GM12892 (cell line): ENCODE measurements around the gene NKG7.

ENCODE experiments used
- DNase-seq: peaks from one replicate; pipeline ENCODE4 v3.0.0; 2011; ENCODE audit not compliant: insufficient read length
- FAIRE-seq: peaks from 2 replicates; lab custom pipeline; 2011; peaks lifted over from hg19 to GRCh38; lab: Jason Lieb, UNC
- POLR2A ChIP-seq: IDR thresholded peaks from 2 replicates; pipeline ENCODE4 v1.6.1; 2011; ENCODE audit warnings: low read depth, low read length, control low read depth
- POLR2AphosphoS5 ChIP-seq: IDR thresholded peaks from 2 replicates; pipeline ENCODE4 v1.6.1; 2011; ENCODE audit warnings: low read depth, low read length, control low read depth
- TAF1 ChIP-seq: IDR thresholded peaks from 2 replicates; pipeline ENCODE4 v1.6.1; 2011; ENCODE audit warnings: low read depth, mild to moderate bottlenecking, control low read depth, low read length, borderline replicate concordance

Gene NKG7

DNA sequence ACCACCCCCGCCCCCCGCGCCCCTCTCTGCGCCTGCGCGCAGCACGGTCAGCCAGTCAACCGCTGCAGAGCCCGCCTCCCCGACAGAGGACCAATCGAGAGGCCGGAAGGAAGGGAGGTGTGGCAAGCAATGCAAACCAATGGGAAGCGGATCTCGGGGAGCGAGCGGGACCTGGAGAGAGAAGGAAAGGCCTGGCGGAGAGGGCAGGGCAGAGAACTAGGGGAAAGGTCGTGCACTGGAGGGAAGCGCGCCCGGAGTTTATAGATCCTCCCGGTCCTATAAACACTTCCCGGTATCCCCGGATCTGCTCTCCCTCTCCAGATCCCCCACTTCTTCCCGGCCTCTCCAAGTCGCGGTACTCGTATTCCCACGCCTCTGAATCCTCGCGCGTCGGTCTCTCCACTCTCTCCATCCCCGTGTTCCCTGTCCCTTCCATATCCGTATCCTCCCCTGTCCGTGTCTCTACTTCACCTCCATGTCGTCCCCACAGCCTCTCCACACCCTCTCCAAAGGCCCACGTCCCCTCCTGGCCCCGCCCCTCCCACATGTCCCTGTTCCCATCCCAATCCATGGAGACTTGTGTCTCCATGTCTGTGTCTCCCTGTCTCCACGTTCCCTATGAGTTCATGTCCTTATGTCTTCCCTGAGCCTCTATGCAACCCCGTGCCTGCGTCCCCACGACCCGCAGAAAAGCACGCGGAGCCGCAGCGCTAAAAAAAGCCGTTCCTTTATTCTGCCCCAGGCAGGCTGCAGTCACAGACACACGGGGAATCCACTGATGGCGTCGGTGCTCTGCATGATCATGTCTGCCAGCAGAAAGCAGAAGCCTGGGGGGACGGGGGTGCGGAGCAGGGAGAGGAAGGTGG is 5.8 kb downstream of the NKG7 start:
- peak; percentile 95 for DNase-seq
- peak; percentile 18; the same call in 1 of the 2 replicates for TF ChIP-seq TAF1
- peak; percentile 83 for TF ChIP-seq POLR2A
- peak; percentile 81 for TF ChIP-seq POLR2AphosphoS5
- FAIRE-seq, result peak; percentile 92

DNA sequence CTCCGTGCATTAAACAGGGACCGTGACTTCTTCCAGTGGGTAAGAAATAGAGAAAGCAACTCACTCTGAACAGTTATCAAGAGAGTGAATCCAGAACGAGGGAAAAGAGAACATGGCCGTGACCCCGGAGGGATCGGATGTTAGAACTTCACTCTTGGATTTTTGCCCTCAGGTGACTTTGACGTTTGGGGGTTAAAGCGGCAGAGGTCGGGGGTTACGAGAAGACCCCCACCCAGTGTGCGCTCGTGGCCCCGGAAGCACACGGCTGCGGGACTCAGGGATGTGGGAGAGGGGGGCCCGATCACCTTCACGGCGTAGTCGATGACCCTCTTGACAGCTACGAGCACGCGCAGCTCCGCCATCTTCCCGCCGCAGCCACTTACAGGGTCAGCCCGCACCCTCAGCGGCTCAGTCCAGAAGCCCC is 6.5 kb downstream of the NKG7 start, which contains the start of gene ETFB:
ETFB (minus strand) TSS at position 424 of the 424 bp plus-strand sequence; CDS start at position 362, 62 bp downstream.
- no peak for DNase-seq
- peak; percentile 46 for FAIRE-seq
- no peak for TF ChIP-seq TAF1
- peak; percentile 69 for TF ChIP-seq POLR2A
- TF ChIP-seq POLR2AphosphoS5, result peak; percentile 28; the same call in 1 of the 2 replicates

DNA sequence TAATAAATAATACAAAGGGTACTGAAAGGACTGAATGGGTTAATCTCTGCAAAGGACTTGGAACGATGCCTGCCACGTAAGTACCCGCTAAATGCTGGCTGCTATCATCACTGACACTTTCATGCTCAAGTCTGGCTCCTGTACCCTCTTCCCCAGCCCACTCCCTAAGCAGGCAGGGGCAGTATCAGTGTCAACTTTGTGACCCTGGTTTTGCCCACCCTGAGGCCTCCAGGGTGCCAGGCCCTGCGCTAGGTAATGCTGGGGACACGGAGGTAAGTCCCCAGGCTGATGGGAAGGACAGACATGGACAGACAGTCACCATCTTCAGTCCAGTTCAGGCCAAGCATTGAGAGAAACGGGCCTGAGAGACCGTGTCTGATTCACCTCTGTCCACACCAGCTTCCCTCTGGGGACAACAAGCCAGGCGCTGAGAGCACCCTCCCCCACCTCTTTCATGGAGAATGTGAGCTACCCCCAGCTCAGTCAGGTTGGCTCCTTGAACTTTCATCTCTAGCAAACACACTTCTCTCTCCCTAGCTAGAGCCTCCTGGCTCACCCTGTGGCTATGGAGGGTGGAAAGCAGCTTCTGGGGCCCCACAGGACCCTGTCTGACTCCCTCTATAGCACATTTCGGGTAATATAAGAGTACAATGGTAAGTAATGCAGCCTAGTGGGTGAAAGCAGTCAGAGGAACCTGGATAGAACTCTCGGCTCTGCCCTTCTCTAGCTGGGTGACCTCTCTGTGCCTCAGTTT is 7.1 kb downstream of the NKG7 start:
- FAIRE-seq, result no peak
- TF ChIP-seq POLR2AphosphoS5 (no peak), TAF1 (no peak), POLR2A (no peak)
- no peak for DNase-seq

DNA sequence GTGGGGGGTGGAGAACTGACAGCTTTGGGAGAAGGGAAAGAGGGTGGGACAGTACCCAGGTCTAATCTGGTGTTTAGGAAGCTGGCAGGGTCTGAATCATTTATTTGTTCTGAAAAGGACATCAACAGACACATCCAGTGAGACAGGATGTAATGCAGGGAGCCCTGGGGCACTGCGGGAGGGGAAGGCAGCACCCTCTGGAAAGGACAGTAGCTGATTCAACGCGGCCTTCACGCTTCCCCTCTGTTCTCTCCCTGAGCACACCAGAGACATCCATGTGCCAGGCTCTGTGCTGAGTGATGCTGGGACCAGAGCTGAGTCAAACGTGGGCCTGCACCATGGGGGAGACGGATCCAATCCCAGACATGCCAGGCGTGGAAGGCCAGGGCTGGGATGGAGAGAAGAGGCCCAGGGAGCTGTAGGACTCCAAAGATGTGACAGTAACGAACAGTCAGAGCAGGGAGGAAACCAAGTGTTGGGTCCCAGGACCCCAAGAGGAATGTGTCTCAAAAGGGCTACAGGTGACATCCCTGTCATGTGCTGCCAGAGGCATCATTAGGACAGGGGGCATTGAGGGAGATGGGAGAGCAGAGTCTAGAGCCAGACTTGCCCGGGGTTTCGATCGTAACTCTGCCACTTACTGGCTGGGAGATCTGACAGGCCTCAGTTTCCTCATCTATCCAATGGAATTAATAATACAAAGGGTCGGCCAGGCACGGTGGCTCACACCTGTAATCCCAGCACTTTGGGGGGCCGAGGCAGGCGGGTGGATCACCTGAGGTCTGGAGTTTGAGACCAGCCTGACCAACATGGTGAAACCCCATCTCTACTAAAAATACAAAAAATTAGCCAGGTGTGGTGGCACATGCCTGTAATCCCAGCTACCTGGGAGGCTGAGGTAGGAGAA is 8.0 kb downstream of the NKG7 start:
- TF ChIP-seq TAF1 (no peak), POLR2A (no peak), POLR2AphosphoS5 (no peak)
- DNase-seq (no peak), FAIRE-seq (no peak)

DNA sequence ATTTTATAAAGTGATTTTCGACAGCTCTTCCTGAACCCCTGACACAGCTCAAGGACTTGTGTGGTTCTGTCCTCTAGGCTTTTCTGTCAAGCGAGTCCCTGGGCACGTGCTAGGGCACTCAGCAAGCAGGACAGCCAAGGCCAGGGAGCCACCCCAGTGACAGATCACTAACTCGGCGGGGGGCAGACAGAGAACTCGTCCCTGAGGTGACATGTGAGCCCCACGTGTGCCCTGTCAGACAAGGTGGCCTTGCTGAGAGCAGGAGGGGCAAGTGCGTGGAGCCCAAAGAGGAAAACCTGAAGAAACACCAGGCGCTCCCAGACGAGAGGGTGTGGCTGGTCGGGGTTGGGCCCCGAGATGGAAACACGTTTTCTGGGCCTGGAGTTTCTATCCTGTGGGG is 11.2 kb downstream of the NKG7 start:
- DNase-seq (no peak), FAIRE-seq (no peak)
- TF ChIP-seq POLR2AphosphoS5 (no peak), TAF1 (no peak), POLR2A (no peak)

DNA sequence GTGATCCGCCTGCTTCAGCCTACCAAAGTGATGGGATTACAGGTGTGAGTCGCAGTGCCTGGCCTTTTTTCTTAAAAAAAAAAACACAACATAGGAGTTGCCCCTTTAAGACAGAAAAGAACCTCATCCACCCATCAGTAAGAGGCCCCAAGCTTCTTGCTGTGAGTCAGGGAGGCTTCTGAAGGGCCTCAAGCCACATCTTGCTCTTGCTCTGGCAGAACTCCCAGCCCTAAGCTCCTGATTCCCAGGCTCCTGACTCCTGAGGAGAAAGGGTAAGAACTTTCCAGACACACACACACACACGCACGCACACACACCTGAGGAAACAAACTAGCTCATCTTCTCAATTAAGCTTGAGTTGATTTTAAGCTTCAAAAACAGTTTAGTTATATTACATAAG is 13.2 kb downstream of the NKG7 start:
- FAIRE-seq, result no peak
- no peak for DNase-seq
- TF ChIP-seq POLR2AphosphoS5 (no peak), POLR2A (no peak), TAF1 (no peak)

DNA sequence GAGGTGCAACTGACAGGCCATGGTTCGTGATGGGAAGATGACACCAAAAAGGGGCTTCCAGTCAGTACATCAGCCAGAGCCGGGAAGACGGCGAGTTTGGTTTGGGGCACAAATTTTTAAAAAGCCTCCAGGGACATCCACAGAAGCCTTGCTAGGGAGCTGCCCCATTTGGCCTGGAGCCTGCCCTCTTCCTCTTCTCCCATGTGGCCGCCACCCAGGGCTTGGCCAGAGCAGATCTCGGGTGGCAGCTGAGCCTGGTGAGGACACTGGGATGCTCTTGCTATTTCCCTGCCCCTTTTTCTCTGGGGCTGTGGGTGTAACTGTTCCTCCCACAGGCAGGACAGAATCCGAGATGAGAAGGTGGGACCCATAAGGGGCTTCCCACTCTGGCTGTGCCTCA is 14.5 kb downstream of the NKG7 start:
- FAIRE-seq, result no peak

DNA sequence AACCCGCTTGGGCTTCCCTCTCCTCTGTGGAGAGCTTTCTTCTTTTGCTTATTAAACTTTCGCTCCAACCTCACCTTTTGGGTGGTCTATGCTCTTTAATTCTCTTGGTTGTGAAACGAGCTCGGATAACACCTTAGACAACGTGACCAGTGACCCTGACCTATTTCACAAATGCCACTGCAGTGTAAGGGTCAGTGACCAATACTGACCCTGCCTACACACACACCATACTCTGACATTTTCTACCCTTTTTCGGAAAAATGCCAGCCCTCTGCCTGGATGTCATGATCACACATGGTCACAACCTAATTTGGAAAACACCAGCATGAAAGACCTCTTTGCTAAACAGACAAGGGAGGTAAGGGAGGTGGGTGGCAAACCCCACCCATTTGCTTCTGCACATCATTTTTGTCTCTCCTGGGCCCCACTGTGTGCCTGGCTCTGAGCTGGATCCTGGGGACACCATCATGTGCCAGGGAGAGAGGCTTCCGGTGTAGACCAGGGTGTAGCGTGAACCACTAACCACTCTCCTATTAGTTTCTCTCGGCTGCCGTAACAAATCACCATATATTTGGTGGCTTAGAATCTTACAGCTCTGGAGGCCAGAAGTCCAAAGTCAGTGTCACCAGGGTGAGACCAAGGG is 16.2 kb downstream of the NKG7 start:
- FAIRE-seq (no peak), DNase-seq (no peak)
- TF ChIP-seq POLR2A (no peak), POLR2AphosphoS5 (no peak), TAF1 (no peak)

More for the DNA sequence above, 14.5 kb downstream of the NKG7 start:
- TF ChIP-seq POLR2AphosphoS5, result no peak
- TF ChIP-seq POLR2A, result no peak
- no peak for TF ChIP-seq TAF1
- no peak for DNase-seq

DNA sequence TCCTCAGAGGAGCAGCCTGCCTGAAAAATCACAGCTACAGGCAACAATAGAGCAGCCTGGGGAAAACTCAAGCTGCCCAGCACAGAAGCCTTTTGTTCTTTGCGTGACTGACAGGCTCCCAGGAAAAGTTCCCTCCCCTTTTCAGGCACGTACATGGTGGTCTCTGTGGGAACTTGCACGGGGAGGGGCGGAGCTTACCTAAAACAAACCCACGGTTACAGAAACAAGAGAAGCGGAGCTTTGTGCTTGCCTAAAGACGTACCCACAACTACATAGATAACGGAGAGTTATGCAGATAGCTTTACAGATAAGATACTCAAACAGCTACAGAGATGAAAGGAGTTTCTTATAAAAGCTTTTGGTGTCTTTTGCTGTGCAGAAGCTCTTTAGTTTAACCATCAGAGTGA is 17.7 kb downstream of the NKG7 start:
- DNase-seq, result no peak
- no peak for FAIRE-seq
- no peak for TF ChIP-seq TAF1
- TF ChIP-seq POLR2AphosphoS5, result no peak
- no peak for TF ChIP-seq POLR2A

DNA sequence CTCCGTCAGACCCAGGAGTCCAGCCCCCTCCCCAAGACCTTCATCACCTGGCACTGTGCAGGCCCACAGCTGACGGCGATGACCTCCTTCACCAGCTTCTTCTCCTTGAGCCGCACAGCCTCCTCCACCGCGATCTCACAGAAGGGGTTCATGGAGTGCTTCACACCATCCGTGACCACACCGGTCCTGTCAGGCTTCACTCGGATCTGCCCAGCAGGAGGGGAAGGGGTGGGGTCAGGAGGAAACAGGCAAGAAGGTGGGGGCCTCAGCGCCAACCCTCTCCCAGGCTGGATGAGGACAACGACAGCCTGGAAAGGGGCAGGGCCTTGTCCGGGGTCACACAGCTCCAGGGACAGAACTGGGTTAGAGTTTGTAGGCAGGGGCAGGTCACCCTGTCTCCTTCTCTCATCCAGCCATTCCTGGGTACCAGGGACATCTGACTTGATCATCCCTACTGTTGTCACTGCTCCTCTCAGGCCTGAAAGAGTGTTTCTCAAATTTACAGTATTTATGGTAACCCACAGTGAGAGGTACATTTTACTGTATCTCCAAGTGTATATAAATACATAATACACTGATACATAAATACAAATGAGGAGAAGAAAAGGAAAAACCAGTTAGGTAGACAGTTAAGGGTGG is 18.2 kb downstream of the NKG7 start:
- FAIRE-seq, result no peak
- DNase-seq, result no peak
- TF ChIP-seq POLR2AphosphoS5 (no peak), TAF1 (no peak), POLR2A (no peak)
